ENCODE results near the gene ASIC4.

The ASIC4 gene, protein sequence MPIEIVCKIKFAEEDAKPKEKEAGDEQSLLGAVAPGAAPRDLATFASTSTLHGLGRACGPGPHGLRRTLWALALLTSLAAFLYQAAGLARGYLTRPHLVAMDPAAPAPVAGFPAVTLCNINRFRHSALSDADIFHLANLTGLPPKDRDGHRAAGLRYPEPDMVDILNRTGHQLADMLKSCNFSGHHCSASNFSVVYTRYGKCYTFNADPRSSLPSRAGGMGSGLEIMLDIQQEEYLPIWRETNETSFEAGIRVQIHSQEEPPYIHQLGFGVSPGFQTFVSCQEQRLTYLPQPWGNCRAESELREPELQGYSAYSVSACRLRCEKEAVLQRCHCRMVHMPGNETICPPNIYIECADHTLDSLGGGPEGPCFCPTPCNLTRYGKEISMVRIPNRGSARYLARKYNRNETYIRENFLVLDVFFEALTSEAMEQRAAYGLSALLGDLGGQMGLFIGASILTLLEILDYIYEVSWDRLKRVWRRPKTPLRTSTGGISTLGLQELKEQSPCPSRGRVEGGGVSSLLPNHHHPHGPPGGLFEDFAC

DNA sequence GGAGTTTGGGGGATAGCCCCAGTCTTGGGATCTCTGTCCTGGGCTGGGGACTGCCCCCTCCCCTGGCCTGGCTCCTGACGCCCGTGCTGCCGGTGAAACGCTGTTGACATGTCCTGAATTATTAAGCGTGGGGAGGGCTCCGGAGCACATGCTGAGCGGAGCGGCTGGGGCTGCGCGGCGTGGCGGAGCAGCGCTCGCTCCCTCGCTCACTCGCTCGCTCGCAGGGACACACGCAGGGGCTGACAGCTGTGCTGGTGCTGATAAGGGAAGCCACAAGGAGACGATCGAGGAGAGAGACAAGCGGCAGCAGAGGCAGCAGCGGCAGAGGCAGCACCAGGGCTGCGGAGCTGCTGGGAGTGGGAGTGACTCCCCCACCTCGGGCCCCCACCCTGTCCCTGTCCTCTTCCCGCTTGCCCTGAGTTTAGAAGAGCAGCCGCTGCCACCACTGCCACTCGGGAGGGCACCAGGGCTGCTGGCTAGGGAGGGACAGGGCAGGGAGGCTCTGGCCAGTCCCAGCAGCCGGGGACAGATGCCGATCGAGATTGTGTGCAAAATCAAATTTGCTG lies at the start of gene ASIC4:
ASIC4 (plus strand) TSS at position 287 of the 566 bp plus-strand sequence; CDS start at position 530, 243 bp downstream.
- H3K4me3 Mint-ChIP-seq: peak within 1 kb of the TSS; percentile 27

DNA sequence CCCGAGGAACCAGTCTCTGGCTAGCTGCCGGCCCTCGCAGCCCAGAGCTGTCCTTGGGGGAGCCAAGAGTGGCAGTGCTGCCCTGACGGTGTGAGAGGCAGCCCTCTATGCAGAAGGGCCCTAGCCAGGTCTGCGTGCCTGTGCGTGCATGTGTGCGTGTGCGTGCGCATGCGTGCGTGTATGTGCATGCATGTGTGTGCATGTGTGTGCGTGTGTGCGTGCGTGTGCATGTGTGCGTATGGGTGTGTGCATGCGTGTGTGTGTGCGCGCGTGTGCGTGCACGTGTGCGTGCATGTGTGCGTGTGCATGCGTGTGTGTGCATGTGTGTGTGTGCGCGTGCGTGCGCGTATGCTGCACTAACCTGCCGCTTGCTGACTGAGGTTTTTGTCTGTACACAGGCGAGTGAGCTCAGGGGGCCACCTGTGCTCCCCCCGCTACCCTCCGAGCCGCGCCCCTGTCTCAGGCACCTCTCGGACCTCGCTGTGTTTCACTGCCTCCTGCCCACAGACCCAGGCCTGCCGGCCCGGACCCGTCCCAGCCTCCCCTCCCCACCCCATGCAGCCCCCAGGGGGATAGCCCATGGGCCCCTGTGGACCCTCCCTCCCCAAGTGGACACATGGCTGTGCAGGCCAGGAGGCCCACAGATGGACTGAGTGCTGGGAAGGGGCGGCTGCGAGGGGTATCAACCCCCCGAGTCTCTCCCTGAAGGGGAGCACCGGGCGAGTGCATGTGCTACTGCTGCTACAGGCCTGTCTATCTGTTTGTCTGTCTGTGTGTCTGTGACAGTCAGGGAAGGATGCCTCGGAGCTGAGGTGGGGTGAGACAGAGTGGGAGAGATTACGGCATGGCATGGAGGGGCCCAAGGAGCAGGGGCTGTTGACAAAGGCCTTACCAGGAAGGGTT lies 48.4 kb upstream of the ASIC4 start:
- no peak for DNase-seq
- Mint-ChIP-seq H3K4me1 (ENCODE audit: low read depth) (no peaks in the 10 kb centered on the region), H3K4me3 (no peak overlapping the region), H3K27ac (no peak overlapping the region), H3K36me3 (ENCODE audit: low read depth) (no peaks in the 10 kb centered on the region), H3K9me3 (no peaks in the 10 kb centered on the region), H3K27me3 (no peaks in the 10 kb centered on the region)

More for the DNA sequence above, at the start of gene ASIC4:
- Mint-ChIP-seq H3K27ac (no peak within 1 kb of the TSS), H3K27me3 (peaks cover 89% of the 10 kb centered on the region), H3K36me3 (ENCODE audit: low read depth) (no peaks in the 10 kb centered on the region), H3K9me3 (no peaks in the 10 kb centered on the region), H3K4me1 (ENCODE audit: low read depth) (peaks cover 26% of the 10 kb centered on the region)
- DNase-seq: no peak

DNA sequence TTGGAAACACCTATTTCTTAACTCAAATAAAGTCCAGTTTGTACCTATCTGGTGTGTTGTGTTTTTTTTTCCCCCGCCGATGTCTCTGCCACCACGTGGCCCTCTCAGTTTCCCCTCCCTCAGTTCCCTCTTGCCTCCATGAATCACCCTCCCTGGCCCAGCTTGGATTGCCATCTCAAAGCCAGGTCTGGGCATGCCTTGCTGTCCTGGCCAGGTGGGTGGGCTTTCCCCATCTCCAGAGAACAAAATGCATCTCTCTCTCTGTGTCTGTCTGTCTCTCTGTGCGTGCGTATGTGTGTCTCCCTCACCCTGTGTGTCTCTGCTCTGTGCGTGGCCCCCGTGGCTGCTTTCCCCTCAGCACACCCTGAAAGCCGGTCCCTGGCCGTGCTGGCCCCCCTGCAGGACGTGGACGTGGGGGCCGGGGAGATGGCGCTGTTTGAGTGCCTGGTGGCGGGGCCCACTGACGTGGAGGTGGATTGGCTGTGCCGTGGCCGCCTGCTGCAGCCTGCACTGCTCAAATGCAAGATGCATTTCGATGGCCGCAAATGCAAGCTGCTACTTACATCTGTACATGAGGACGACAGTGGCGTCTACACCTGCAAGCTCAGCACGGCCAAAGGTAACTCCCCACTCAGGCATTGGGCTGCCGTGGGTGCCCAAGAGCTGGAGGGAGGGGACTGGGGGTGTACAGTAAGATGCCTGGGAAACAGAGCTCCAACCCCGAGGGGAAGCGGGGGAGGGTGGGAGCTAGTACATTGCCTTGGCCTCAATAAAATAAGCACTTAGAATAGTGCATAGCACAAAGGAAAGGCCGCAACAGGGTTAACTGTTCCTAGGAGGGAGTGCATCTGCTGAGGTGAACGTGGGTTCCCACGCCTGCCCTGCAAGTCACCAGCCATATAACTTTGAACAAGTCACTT lies 47.2 kb upstream of the ASIC4 start:
- DNase-seq: no peak
- H3K27ac Mint-ChIP-seq: no peak overlapping the region
- no peak overlapping the region for H3K4me3 Mint-ChIP-seq
- no peaks in the 10 kb centered on the region for H3K9me3 Mint-ChIP-seq
- H3K4me1 Mint-ChIP-seq (ENCODE audit: low read depth): no peaks in the 10 kb centered on the region
- H3K36me3 Mint-ChIP-seq (ENCODE audit: low read depth): no peaks in the 10 kb centered on the region
- H3K27me3 Mint-ChIP-seq: no peaks in the 10 kb centered on the region

DNA sequence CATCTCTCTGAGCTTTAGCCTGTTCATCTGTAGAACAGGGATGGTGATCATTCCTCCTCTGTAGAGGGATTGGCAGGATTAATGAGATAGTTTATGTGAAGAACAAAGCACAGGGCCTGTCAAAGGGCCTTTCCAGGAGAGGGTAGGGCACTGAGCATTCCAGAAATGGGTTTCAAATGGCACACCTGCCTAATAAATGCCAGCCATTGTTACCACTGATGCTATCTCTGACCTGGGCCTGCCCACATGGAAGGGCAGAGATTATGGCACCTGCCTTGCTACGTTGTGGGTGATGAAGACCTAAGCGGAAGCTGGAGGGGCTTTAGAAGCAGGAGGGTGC lies 46.6 kb upstream of the ASIC4 start:
- H3K9me3 Mint-ChIP-seq: no peaks in the 10 kb centered on the region
- no peaks in the 10 kb centered on the region for H3K4me1 Mint-ChIP-seq (ENCODE audit: low read depth)
- no peak overlapping the region for H3K4me3 Mint-ChIP-seq
- no peaks in the 10 kb centered on the region for H3K36me3 Mint-ChIP-seq (ENCODE audit: low read depth)
- no peaks in the 10 kb centered on the region for H3K27me3 Mint-ChIP-seq
- no peak overlapping the region for H3K27ac Mint-ChIP-seq
- DNase-seq: no peak

DNA sequence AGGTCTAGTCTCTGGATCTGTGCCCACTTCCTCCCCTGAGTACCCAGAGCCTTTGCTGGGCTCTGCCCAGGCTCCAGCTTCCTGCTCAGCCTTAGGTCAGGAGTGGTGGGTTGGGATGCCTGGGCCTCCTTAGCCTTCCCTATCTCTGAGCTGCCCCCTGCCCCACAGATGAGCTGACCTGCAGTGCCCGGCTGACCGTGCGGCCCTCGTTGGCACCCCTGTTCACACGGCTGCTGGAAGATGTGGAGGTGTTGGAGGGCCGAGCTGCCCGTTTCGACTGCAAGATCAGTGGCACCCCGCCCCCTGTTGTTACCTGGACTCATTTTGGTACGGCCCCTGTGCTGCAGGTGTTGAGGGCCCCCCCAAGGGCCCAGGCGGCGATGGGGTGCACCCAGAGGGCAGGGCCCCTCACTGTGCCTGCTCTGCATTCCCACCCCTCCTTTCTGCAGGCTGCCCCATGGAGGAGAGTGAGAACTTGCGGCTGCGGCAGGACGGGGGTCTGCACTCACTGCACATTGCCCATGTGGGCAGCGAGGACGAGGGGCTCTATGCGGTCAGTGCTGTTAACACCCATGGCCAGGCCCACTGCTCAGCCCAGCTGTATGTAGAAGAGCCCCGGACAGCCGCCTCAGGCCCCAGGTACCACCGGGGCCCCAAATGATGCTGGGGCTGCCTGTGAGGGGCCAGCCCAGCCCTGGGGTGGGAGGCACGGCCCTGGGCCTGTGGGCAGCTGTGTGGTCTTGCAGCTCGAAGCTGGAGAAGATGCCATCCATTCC lies 45.7 kb upstream of the ASIC4 start:
- Mint-ChIP-seq H3K9me3 (no peaks in the 10 kb centered on the region), H3K4me1 (ENCODE audit: low read depth) (no peaks in the 10 kb centered on the region), H3K36me3 (ENCODE audit: low read depth) (no peaks in the 10 kb centered on the region), H3K4me3 (no peak overlapping the region), H3K27ac (no peak overlapping the region), H3K27me3 (no peaks in the 10 kb centered on the region)
- DNase-seq: no peak

DNA sequence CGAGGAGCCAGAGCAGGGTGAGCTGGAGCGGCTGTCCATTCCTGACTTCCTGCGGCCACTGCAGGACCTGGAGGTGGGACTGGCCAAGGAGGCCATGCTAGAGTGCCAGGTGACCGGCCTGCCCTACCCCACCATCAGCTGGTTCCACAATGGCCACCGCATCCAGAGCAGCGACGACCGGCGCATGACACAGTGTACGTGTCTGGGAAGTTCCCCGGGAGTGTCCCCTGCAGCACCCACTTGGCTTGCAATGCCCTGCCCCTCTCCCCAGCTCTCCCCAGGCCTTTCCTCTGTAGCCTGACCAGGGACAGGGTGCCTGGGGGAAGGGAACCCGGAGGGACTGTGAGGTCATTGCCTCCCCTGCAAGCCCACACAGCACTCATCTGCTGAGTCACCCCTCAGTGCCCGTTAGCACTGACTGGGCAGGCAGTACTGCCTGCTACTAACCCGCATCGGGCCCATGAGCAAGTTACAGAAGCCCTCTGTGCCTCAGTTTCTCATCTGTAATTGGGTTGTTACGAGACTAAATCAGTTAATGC lies 45.0 kb upstream of the ASIC4 start:
- Mint-ChIP-seq H3K27ac (no peak overlapping the region), H3K4me3 (no peak overlapping the region)
- DNase-seq: no peak

DNA sequence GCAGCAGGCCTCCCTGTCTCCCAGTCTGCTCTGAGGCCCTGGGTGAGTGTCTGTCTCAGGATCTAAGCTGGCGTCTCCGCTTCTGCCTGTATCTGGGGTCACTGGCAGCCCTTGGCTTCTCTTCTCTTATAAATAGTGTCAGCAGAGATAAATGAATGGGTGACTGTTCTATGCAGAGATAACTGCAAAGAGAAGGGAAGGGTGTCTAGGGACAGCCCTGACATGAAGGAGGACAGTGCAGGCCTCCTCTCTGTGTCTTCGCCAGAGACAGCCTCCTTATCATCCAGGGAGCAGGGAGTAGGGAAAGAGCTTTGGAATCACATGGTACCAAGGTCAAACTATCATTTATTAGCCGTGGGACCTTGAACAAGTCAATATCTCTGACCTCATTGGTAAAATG lies 43.9 kb upstream of the ASIC4 start:
- H3K27me3 Mint-ChIP-seq: no peaks in the 10 kb centered on the region
- H3K36me3 Mint-ChIP-seq (ENCODE audit: low read depth): no peaks in the 10 kb centered on the region
- DNase-seq: no peak
- no peaks in the 10 kb centered on the region for H3K4me1 Mint-ChIP-seq (ENCODE audit: low read depth)
- H3K9me3 Mint-ChIP-seq: no peaks in the 10 kb centered on the region
- no peak overlapping the region for H3K4me3 Mint-ChIP-seq
- H3K27ac Mint-ChIP-seq: no peak overlapping the region

More for the DNA sequence above, 45.0 kb upstream of the ASIC4 start:
- Mint-ChIP-seq H3K27me3 (no peaks in the 10 kb centered on the region), H3K9me3 (no peaks in the 10 kb centered on the region), H3K36me3 (ENCODE audit: low read depth) (no peaks in the 10 kb centered on the region), H3K4me1 (ENCODE audit: low read depth) (no peaks in the 10 kb centered on the region)

DNA sequence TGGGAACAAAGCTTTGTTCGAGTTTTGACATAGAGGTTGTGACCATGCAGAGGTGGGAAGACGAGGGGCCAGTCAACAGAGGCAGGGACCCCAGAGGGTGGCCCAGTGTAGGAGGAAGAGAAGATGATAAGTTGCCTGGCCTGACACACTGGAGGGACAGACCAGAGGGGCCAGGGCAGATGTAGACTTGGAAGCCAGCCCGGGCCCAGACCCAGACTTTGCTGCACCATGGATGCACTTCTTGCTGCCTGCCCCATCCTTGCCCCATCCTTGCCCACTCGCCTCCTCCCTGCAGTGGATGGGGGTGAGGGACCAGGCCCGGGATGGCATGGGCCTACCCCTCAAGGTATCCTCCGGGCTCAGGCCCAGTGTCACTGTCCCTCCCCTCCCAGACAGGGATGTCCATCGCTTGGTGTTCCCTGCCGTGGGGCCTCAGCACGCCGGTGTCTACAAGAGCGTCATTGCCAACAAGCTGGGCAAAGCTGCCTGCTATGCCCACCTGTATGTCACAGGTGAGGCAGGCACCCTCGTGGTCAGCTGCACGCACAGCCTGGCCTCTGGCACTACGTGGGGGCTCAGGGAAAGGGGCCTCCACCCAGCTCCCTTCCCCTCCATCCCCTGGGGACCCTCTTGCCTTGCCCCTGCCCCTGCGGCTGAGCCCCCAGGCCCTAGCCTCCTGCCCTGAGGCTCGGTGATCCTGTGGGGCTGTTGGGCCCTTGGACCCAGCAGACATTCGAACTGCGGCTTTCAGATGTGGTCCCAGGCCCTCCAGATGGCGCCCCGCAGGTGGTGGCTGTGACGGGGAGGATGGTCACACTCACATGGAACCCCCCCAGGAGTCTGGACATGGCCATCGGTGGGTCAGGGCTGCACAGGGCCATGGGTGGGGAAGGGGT lies 42.6 kb upstream of the ASIC4 start:
- no peak overlapping the region for H3K4me3 Mint-ChIP-seq
- no peaks in the 10 kb centered on the region for H3K9me3 Mint-ChIP-seq
- DNase-seq: no peak
- H3K4me1 Mint-ChIP-seq (ENCODE audit: low read depth): peaks cover 4% of the 10 kb centered on the region
- no peaks in the 10 kb centered on the region for H3K36me3 Mint-ChIP-seq (ENCODE audit: low read depth)
- H3K27ac Mint-ChIP-seq: no peak overlapping the region
- peaks cover 3% of the 10 kb centered on the region for H3K27me3 Mint-ChIP-seq

DNA sequence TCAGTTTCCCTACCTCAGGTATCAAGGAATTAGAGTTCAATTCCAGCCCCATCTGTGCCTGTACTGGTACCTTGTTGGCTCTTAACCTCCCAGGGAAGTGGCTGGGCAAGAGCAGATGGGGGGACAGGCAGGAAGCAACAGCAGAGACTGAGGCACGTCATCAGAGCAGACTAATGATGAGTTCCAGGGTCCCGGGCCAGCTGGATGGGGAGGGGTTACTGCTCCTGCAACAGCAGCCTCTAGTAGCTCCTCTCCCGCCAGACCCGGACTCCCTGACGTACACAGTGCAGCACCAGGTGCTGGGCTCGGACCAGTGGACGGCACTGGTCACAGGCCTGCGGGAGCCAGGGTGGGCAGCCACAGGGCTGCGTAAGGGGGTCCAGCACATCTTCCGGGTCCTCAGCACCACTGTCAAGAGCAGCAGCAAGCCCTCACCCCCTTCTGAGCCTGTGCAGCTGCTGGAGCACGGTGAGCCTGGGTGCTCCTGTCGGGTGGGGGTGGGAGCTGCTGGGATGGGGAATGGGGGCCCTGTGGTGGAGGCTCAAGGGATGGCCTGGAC lies 41.6 kb upstream of the ASIC4 start:
- Mint-ChIP-seq H3K36me3 (ENCODE audit: low read depth) (no peaks in the 10 kb centered on the region), H3K27me3 (peaks cover 3% of the 10 kb centered on the region), H3K9me3 (no peaks in the 10 kb centered on the region), H3K4me1 (ENCODE audit: low read depth) (peaks cover 4% of the 10 kb centered on the region), H3K27ac (no peak overlapping the region), H3K4me3 (no peak overlapping the region)
- no peak for DNase-seq

DNA sequence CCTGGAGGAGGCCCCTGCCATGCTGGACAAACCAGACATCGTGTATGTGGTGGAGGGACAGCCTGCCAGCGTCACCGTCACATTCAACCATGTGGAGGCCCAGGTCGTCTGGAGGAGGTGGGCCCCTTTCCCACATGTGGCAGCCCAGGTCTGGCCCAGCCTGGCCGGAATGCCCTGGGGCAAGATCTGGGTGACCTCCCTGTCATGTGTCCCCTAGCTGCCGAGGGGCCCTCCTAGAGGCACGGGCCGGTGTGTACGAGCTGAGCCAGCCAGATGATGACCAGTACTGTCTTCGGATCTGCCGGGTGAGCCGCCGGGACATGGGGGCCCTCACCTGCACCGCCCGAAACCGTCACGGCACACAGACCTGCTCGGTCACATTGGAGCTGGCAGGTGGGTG lies 40.8 kb upstream of the ASIC4 start:
- H3K4me1 Mint-ChIP-seq (ENCODE audit: low read depth): peaks cover 4% of the 10 kb centered on the region
- DNase-seq: no peak
- no peak overlapping the region for H3K4me3 Mint-ChIP-seq
- no peaks in the 10 kb centered on the region for H3K36me3 Mint-ChIP-seq (ENCODE audit: low read depth)
- H3K9me3 Mint-ChIP-seq: no peaks in the 10 kb centered on the region
- H3K27me3 Mint-ChIP-seq: peaks cover 3% of the 10 kb centered on the region
- no peak overlapping the region for H3K27ac Mint-ChIP-seq

DNA sequence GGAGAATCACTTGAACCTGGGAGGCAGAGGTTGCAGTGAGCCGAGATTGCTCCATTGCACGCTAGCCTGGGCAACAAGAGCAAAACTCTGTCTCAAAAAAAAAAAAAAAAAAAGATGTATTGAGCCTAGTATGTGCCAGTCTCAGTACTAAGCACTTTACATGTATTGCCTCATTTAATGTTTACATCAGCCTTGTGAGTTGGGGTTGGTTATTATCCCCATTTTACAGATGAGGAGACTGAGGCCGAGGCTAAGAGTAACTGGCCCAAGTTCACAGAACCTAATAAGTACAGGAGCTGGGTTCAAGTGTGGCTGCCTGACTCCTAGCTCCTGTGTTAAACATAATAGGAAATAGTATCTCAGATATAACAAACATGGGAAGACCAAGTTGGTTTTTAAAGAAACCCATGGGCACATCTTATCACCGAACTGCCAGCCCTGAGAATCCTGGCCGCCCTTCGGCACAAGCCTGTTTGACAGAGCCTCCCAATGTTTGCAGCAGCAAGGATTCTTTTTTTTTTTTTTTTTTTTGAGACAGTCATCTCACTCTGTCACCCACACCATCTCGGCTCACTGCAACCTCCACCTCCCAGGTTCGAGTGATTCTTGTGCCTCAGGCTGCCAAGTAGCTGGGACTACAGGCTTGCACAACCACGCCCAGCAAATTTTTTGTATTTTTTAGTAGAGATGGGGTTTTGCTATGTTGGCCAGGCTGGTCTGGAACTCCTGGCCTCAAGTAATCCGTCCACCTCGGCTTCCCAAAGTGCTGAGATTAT lies 39.8 kb upstream of the ASIC4 start:
- DNase-seq: no peak
- peaks cover 3% of the 10 kb centered on the region for H3K27me3 Mint-ChIP-seq
- H3K27ac Mint-ChIP-seq: no peak overlapping the region
- H3K9me3 Mint-ChIP-seq: no peaks in the 10 kb centered on the region
- H3K4me3 Mint-ChIP-seq: no peak overlapping the region
- peaks cover 4% of the 10 kb centered on the region for H3K4me1 Mint-ChIP-seq (ENCODE audit: low read depth)
- H3K36me3 Mint-ChIP-seq (ENCODE audit: low read depth): no peaks in the 10 kb centered on the region

Measured in activated T-cell treated with anti-CD3 and anti-CD28 coated beads, Interleukin-2, amount 50 U/mL, for 24 hours (primary cell).